ENCODE results near the gene NMRAL1.
A peak's percentile ranks its signal among the peaks of the same experiment; 100 is the strongest.

NMRAL1 gene

GRCh38 chr16:4520913-4521312 is 46.5 kb upstream of the NMRAL1 start:
- H3K27me3 ChIP-seq (ENCODE audit: control insufficient read depth, low read length), result no peaks in the 10 kb centered on the region
- TF ChIP-seq EZH2phosphoT487 (IDR thresholded peaks at IDR 0.05; ENCODE audit: borderline replicate concordance, low read length) (no peak), CTCF (IDR thresholded peaks at IDR 0.05; ENCODE audit: low read depth, low read length, poor library complexity, severe bottlenecking) (no peak)
- H3K27ac ChIP-seq (ENCODE audit: low read depth, low read length), result no peak overlapping the region
- H4K20me1 ChIP-seq (ENCODE audit: control insufficient read depth, insufficient read depth, low read depth, low read length), result no peaks in the 10 kb centered on the region
- H3K9me2 ChIP-seq (replicated peaks; ENCODE audit: control insufficient read depth, low read length), result no peaks in the 10 kb centered on the region
- H3K4me3 ChIP-seq (ENCODE audit: low read length), result no peak overlapping the region
- no peaks in the 10 kb centered on the region for H3K36me3 ChIP-seq (ENCODE audit: control insufficient read depth, low read length)
- no peaks in the 10 kb centered on the region for H3K9me3 ChIP-seq (ENCODE audit: control insufficient read depth, insufficient read depth, low read length)
- no peaks in the 10 kb centered on the region for H3K4me1 ChIP-seq (ENCODE audit: control insufficient read depth, low read length)
- no peak overlapping the region for H3K4me2 ChIP-seq (ENCODE audit: low read length)
- H3K79me2 ChIP-seq (ENCODE audit: control insufficient read depth, low read length), result no peaks in the 10 kb centered on the region
- no peaks in the 10 kb centered on the region for H3F3A ChIP-seq (ENCODE audit: control insufficient read depth, insufficient read depth)

- no peaks in the 10 kb centered on the region for H3K36me3 ChIP-seq (ENCODE audit: control insufficient read depth, low read length)
- no peaks in the 10 kb centered on the region for H3K79me2 ChIP-seq (ENCODE audit: control insufficient read depth, low read length)
- H3K4me3 ChIP-seq (ENCODE audit: low read length), result no peak overlapping the region
- H3F3A ChIP-seq (ENCODE audit: control insufficient read depth, insufficient read depth), result peaks cover 6% of the 10 kb centered on the region
- H3K27ac ChIP-seq (ENCODE audit: low read depth, low read length), result no peak overlapping the region
- H3K9me3 ChIP-seq (ENCODE audit: control insufficient read depth, insufficient read depth, low read length), result no peaks in the 10 kb centered on the region
- peaks cover 8% of the 10 kb centered on the region for H3K4me1 ChIP-seq (ENCODE audit: control insufficient read depth, low read length)
- TF ChIP-seq EZH2phosphoT487 (IDR thresholded peaks at IDR 0.05; ENCODE audit: borderline replicate concordance, low read length), result no peak
- TF ChIP-seq CTCF (IDR thresholded peaks at IDR 0.05; ENCODE audit: low read depth, low read length, poor library complexity, severe bottlenecking), result no peak
- no peaks in the 10 kb centered on the region for H3K27me3 ChIP-seq (ENCODE audit: control insufficient read depth, low read length)
- H4K20me1 ChIP-seq (ENCODE audit: control insufficient read depth, insufficient read depth, low read depth, low read length), result no peaks in the 10 kb centered on the region
- H3K9me2 ChIP-seq (replicated peaks; ENCODE audit: control insufficient read depth, low read length), result no peaks in the 10 kb centered on the region
- no peak overlapping the region for H3K4me2 ChIP-seq (ENCODE audit: low read length)
Observed at GRCh38 chr16:4519274-4520058, 45.0 kb upstream of the NMRAL1 start.

- Histone ChIP-seq H3K27me3 (ENCODE audit: control insufficient read depth, low read length) (no peaks in the 10 kb centered on the region), H3K36me3 (ENCODE audit: control insufficient read depth, low read length) (no peaks in the 10 kb centered on the region), H3K4me1 (ENCODE audit: control insufficient read depth, low read length) (peaks cover 9% of the 10 kb centered on the region), H4K20me1 (ENCODE audit: control insufficient read depth, insufficient read depth, low read depth, low read length) (no peaks in the 10 kb centered on the region), H3K4me2 (ENCODE audit: low read length) (no peak overlapping the region), H3K9me2 (replicated peaks; ENCODE audit: control insufficient read depth, low read length) (no peaks in the 10 kb centered on the region), H3F3A (ENCODE audit: control insufficient read depth, insufficient read depth) (peaks cover 6% of the 10 kb centered on the region), H3K4me3 (ENCODE audit: low read length) (no peak overlapping the region), H3K79me2 (ENCODE audit: control insufficient read depth, low read length) (no peaks in the 10 kb centered on the region), H3K27ac (ENCODE audit: low read depth, low read length) (no peak overlapping the region), H3K9me3 (ENCODE audit: control insufficient read depth, insufficient read depth, low read length) (no peaks in the 10 kb centered on the region)
- no peak for TF ChIP-seq EZH2phosphoT487 (IDR thresholded peaks at IDR 0.05; ENCODE audit: borderline replicate concordance, low read length)
- TF ChIP-seq CTCF (IDR thresholded peaks at IDR 0.05; ENCODE audit: low read depth, low read length, poor library complexity, severe bottlenecking), result peak; percentile 78
Observed at GRCh38 chr16:4517812-4518680, 43.6 kb upstream of the NMRAL1 start.

Measured in DOHH2 (cell line).